ENCODE measurements around the gene ADRM1. TPM values are rescaled to one million over a fixed set of nuclear protein-coding genes. Genes with fewer than 3 reads are reported as not detected.

Gene ADRM1
- total and polyA plus RNA-seq, 2 of the 4 experiments (the other 2 are of a cell fraction), result 103 to 149 TPM

DNA sequence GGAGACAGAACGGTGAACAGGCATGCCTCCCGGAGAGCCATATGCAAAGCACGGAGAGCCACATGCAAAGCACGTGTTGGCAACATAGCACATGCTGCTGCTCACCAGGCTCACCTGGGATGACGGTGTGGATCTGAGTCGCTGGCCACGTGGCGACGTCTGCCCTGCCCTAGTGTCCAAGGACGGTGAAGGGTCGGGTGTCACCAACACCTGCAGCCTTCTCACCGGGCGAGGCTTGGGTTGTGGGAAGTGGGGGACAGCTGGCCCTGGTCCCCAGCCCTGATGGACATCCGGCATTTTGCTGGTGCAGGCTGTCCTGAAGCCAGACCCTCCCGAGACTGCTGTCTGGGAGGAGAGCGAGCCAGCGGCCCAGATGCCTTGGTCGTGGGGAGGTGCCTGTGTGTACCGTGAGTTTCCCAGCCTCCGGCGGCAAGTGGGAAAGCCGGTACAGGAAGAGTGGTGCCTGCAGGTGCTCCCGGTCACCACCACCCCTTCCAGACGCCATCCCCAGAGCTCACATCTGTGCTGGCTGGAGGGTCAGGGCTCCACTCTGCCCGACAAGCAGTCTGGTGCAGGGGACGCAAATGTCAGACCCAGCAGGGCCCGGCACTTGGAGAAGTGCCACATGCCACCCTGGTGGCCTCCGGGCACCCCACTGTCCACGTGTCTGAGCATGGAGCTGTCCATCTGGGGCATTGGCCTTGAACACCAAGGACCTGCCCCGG, 5.9 kb upstream of the ADRM1 start:
- Histone ChIP-seq H4K5ac (ENCODE audit: low read depth, low read length) (no peak overlapping the region), H3K4me3 (ENCODE audit: insufficient read depth, low read depth, low read length) (no peak overlapping the region), H2BK20ac (ENCODE audit: low read depth, low read length) (no peak overlapping the region), H3K4me2 (ENCODE audit: low read depth, low read length) (no peak overlapping the region), H3K36me3 (ENCODE audit: control insufficient read depth, insufficient read depth, low read length) (peaks cover 30% of the 10 kb centered on the region), H3K18ac (ENCODE audit: low read depth, low read length) (no peak overlapping the region), H3K9me1 (ENCODE audit: insufficient read depth, low read length) (0 out of 2 replicates have a peak, but pooled peaks cover 3% of the 10 kb centered on the region), H2BK5ac (ENCODE audit: low read depth, low read length, poor library complexity, severe bottlenecking) (no peak overlapping the region), H3K14ac (replicated peaks; ENCODE audit: low read depth, low read length) (no peak overlapping the region), H3K9ac (ENCODE audit: low read depth, low read length) (no peak overlapping the region), H2AK5ac (ENCODE audit: low read depth, low read length) (no peak overlapping the region), H4K20me1 (ENCODE audit: insufficient read depth, low read length) (no peaks in the 10 kb centered on the region), H3K4me1 (ENCODE audit: control insufficient read depth, insufficient read depth, low read length) (no peaks in the 10 kb centered on the region), H3K4ac (ENCODE audit: low read depth, low read length) (no peak overlapping the region), H3K79me1 (ENCODE audit: low read depth in 1 of 2, low read length in 2 of 2) (peaks cover 0 to 3% of the 10 kb centered on the region in 2 experiments; a peak in 2 of 4 replicates), H3K9me3 (ENCODE audit: control insufficient read depth, insufficient read depth, low read length) (no peaks in the 10 kb centered on the region), H3K23ac (ENCODE audit: low read depth, low read length) (no peak overlapping the region), H2AK9ac (replicated peaks; ENCODE audit: low read depth, low read length, poor library complexity) (no peak overlapping the region), H3K56ac (ENCODE audit: extremely low read depth, insufficient read depth, low read length) (no peak overlapping the region), H2BK120ac (ENCODE audit: low read depth, low read length) (no peak overlapping the region), H3K27ac (ENCODE audit: insufficient read depth, low read length) (no peak overlapping the region), H2BK15ac (ENCODE audit: low read depth, low read length) (no peak overlapping the region), H4K91ac (ENCODE audit: insufficient read depth, low read depth, low read length) (no peak overlapping the region), H3K27me3 (ENCODE audit: control insufficient read depth, insufficient read depth, low read length) (no peaks in the 10 kb centered on the region), H2AFZ (replicated peaks; ENCODE audit: low read length, poor library complexity) (no peak overlapping the region), H4K8ac (ENCODE audit: low read depth in 2 of 2, low read length in 2 of 2) (no peak overlapping the region)
- intact Hi-C loops (cut with micrococcal nuclease) (no loop called here), in situ Hi-C loops (cut with MboI; ENCODE audit: low sequenced_read_pairs) (loop anchor here (25.0 kb wide), 1 partner anchor 315 kb away; no protein-coding TSS in a partner anchor), dilution Hi-C loops (cut with HindIII; ENCODE audit: low sequenced_read_pairs, unreplicated experiment) (loop anchor here (25.0 kb wide), 1 partner anchor 90 kb away; the partner anchor contains the start of gene RPS21)
- CTCF ChIA-PET, result no interaction called here
- POLR2A ChIA-PET (ENCODE audit: unreplicated experiment), result no interaction called here
- DNase-seq (no peak), ATAC-seq (ENCODE audit: low read depth) (no peak)
- BruUV-seq (replicated peaks), result no TSS peak
- TF ChIP-seq ELK1 (IDR thresholded peaks at IDR 0.05; ENCODE audit: borderline replicate concordance, low read depth, low read length), result no peak
- no peak for TF ChIP-seq POLR2A (IDR thresholded peaks at IDR 0.05; ENCODE audit: low read depth, low read length)
- no peak for TF ChIP-seq NFE2L2 (IDR thresholded peaks at IDR 0.05; ENCODE audit: low read depth, low read length)
- TF ChIP-seq, protein P1, sequence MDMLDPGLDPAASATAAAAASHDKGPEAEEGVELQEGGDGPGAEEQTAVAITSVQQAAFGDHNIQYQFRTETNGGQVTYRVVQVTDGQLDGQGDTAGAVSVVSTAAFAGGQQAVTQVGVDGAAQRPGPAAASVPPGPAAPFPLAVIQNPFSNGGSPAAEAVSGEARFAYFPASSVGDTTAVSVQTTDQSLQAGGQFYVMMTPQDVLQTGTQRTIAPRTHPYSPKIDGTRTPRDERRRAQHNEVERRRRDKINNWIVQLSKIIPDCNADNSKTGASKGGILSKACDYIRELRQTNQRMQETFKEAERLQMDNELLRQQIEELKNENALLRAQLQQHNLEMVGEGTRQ (IDR thresholded peaks at IDR 0.05; ENCODE audit: low read depth, low read length), result no peak
- TF ChIP-seq SMC3 (IDR thresholded peaks at IDR 0.05; ENCODE audit: low read depth, low read length), result no peak
- 78% methylated on average over 11 of the region's 30 CpGs; no CpG with 5 or more reads in 1 of the 2 experiments for WGBS, 2 experiments (ENCODE audit: extremely low coverage in 2 of 2, insufficient read length in 1 of 2)
